Fibroblast of skin of abdomen (primary cell): ENCODE results near the gene EPS15.

Experiments
- DNase-seq: peaks from one replicate; pipeline ENCODE4 v3.0.0-alpha.2; 2013

EPS15 gene

DNA sequence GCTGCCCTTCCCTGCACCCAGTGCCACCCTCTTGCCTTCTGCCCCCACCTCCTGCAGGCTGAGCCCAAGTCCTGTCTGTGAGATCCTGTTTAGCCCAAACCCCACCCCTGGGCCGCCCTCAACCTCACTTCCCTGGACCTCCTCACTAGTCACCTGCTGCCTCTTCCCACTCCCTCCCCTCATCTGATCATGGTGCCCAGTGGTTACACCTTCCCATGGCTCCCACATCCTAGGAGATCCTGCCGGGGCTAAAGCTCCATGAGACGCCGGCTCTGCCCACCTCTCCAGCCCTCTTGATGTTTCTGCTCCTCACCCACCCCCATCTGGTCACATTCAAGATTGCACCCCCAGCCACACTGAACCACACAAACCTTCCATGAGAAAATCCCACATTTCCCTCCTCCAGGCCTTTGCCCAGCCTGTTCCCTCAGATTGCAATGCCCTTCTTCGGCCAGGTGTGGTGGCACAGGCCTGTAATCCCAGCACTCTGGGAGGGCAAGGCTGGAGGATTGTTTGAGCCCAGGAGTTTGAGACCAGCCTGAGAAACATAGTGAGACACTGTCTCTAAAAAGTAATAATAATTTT lies 205.7 kb downstream of the EPS15 start:
- no peak for DNase-seq

DNA sequence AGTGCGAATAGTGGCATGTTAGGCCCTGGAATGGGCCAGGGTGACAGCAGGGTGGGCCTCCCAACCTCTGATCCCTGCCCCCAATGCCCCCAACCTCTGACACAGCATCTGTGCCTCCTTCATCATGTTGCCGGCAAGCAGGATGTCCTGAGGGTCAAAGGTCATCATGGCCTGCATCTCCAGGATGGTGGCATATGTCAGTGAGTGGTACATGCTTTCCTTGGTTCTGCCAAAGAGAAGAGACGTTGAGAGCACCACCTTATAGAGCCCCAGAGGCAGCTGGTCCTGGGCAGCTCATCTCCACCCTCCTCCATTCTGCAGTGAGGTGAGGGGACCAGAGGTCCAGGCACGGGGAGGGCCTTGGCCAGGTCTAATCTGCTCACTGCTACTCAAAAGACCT lies 206.3 kb downstream of the EPS15 start:
- no peak for DNase-seq

DNA sequence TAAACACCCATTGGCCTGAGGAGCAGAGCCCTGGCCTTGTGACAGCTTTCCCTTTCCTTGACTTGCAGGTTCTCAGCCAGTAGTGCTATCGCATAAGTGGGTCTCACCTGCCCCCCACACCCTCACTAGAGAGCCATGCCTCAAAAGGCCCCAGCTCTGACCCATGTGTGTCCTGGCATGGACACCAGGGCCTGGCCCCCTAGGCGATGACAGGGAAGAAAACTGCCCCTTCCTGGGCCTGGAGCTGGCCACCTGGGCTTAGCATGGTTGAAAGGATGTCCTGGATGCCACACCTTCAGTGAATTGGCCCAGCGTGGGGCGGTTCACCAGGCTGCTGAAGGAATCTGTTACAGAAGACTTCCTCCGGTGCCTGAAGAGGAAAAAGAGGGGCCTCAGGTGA lies 207.2 kb downstream of the EPS15 start:
- no peak for DNase-seq

DNA sequence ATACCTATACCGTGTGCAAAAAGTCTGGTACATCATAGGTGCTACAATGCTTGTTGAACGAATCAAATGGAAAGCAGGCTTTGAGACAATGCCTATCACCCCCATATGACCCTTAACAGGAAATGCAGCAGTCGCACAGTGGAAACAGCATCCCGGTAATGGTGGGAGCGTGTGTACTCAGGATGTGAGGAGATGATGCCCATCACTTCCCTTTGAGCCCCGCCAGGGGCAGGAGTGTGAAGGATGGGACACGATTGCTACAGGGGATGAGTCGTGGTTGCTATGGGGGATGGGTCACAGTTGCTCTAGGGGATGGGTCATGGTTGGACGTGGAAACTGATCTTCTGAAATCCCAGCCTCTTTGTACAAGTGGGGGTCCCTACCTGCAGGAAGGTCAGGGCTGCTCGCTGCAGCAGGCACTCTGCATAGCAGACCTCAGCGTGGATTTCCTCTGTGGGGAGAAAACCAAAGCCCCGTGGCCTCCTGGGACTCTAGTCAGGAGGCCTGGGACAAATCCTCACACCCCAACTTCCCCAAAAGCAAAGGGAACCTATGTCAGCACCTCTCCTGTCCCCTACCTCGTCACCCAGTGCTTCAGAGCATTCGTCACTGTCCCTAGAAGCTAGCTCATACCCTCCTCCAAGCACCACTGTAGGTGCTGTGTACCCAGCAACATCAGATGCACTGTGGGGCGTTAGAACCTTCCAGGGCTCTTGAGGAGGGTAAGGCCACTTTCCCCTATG lies 208.0 kb downstream of the EPS15 start:
- DNase-seq = no peak

DNA sequence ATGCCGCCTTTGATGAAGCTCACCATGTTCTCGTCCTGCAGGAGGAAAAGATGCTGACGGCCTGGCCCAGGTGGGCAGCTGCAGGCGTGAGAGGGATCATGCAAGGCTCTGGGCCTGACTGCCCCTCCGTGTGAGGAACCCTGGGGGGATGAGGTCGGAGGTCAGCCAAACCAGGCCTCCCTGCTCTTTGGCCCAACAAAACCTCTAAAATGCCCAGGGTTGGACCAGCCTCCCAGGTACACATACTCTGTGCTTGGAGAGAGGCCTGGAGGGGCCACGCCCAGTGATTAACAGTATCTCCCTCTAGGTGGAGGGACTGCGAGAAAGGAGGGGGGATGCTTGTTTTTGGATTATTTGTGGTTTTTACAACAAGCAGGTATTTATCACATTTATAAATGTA lies 209.8 kb downstream of the EPS15 start:
- DNase-seq = no peak

DNA sequence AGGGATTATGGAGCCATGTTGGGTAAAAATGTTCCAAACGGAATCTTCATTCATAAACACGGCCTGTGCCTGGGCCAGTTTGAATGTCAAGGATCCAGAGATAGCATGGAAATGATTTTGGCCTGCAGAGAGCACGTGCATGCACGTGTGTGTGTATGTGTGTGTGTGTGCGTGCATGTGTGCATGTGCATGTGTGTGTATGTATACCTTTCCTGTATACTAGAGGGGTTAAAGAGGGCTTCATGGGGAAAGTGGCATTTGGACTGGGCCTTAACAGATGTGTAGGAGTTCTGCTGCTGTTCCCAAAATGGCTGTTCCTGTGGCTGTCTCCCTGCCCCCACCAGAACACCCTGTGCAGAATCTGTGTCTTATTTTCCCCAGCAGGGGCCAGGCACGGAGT lies 210.4 kb downstream of the EPS15 start:
- no peak for DNase-seq

DNA sequence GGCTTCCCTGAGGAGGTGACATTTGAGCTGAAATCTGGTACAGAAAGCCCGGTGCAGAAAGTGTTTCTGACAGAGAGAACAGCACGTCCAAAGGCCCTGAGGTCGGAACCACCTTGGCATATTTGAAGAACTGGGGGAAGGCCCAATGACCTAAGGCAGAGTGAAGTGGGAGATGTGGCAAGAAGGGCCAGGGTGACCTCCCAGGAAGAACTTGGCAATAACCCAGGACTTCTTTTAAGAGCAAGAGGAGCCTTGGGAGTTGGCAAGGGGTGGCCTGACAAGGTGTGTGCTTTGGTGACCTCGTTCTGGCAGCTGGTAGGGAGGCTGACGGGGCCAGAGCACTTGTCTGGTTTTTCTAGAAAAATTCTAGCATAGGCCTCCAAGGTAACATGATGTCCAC lies 212.1 kb downstream of the EPS15 start:
- no peak for DNase-seq

DNA sequence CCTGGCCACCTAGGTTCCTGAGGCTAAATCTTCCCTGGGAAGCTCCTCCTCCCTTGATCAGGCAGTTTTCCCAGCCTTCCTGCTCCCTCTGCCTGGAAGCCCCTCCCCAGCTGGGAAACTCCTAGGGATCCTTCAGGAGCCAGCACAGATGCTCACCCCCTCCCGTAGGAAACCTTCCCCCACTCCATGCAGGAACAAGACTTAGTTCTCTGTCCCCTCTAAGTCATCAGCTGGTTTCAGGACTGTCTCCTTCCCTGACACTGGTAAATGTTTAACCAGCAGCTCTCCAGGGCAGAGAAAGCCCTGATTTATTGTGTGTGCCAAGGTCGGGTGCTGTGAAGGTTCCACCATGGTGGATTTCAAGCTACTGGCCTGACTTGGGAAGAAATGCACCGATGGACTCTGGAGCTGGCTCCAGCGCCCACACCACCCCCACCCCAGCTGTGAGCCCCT lies 213.7 kb downstream of the EPS15 start:
- no peak for DNase-seq

DNA sequence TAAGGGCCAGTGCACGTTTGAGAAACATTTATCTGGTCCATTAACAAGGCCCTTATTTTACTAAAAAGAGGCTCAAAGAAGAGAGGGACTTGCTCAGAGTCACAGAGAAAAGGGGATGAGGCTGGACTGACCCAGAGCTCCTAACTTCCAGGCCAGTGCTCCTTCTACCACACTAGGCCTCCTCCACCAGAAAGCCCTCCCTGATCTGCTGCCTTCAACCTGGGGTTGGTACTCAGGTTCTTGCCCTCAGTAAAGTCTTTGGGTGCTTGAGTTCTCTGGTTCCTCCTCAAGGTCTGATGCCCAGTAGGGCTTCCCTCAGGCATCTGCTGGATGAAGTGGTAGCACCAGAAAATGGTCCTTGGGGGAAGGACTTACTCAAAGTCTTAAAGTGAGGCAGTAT lies 214.7 kb downstream of the EPS15 start:
- no peak for DNase-seq
